HepG2 (cell line): ENCODE measurements around the gene EHD4. TPM values are rescaled to one million over a fixed set of nuclear protein-coding genes. Genes with fewer than 3 reads are reported as not detected.
A peak's percentile ranks its signal among the peaks of the same experiment; 100 is the strongest.

ENCODE experiments used
- ATAC-seq: fragments of 200-7000 bp; cut with Tn5 transposase; 3 replicates; pipeline ENCODE4 v1.9.1; 2020; ENCODE audit warnings: mild to moderate bottlenecking, moderate library complexity
- BruUV-seq: library from RNA; stranded (reverse); fragments of 400-500 nt; replicated peaks from 2 replicates; lab custom pipeline; 2021; lab: Mats Ljungman, UMichigan
- CTCF ChIA-PET: fragments of 300-600 bp; formaldehyde crosslinking; extraction: SDS; loops from one replicate; lab custom pipeline; 2021; ENCODE audit warnings: low total read pairs, inconsistent platforms, low intra/inter-chr PET ratio; lab: Yijun Ruan, JAX
- POLR2A ChIA-PET: fragments of 350-600 bp; sonication (Branson Sonifier 250); formaldehyde crosslinking; loops from one replicate; lab custom pipeline; 2020; ENCODE audit warnings: antibody characterized with exemption, inconsistent platforms; lab: Yijun Ruan, JAX
- DNase-seq: peaks from one replicate; pipeline ENCODE4 v3.0.0-alpha.2; 2015; ENCODE audit warnings: low spot score
- FAIRE-seq: peaks from 3 replicates; lab custom pipeline; 2011; peaks lifted over from hg19 to GRCh38; lab: Jason Lieb, UNC
- H2AFZ ChIP-seq: one replicate; pipeline ENCODE4 v1.6.1; 2011; ENCODE audit warnings: low read length, inconsistent platforms
- H3K27ac ChIP-seq: fragments of 300-600 bp; 3 replicates; pipeline ENCODE4 v1.8.0; 2011; ENCODE audit warnings: mixed run types, mild to moderate bottlenecking, mixed read lengths, low read length, inconsistent platforms; ENCODE audit not compliant: insufficient read depth; ENCODE audit errors: extremely low read length
- H3K27me3 ChIP-seq, 2 experiments: fragments of 200-600 bp in 1 of 2; 2 replicates in 1 of 2; 3 replicates in 1 of 2; pipeline versions ENCODE4 v1.6.0 to v1.8.0; 2011; ENCODE audit warnings: low read length in 2 of 2, mild to moderate bottlenecking in 2 of 2, moderate library complexity in 2 of 2, inconsistent platforms in 1 of 2; ENCODE audit not compliant: insufficient read depth in 2 of 2, control insufficient read depth in 1 of 2
- H3K36me3 ChIP-seq, 2 experiments: fragments of 200-600 bp in 1 of 2; replicated peaks in 1 of 2; 2 replicates in 1 of 2; 3 replicates in 1 of 2; pipeline versions ENCODE4 v1.5.1 to v1.8.0; 2011; ENCODE audit warnings: low read length in 2 of 2, inconsistent platforms in 1 of 2; ENCODE audit not compliant: insufficient read depth in 2 of 2, control insufficient read depth in 1 of 2
- H3K4me1 ChIP-seq: 2 replicates; pipeline ENCODE4 v1.5.1; 2012; ENCODE audit warnings: low read length, inconsistent platforms; ENCODE audit not compliant: insufficient read depth
- H3K4me2 ChIP-seq: 2 replicates; pipeline ENCODE4 v1.6.0; 2011; ENCODE audit warnings: low read depth, low read length, inconsistent platforms
- H3K4me3 ChIP-seq, 3 experiments: fragments of 200-600 bp in 1 of 3; sonication (generic), shearing (Covaris generic) in 1 of 3; replicated peaks in 1 of 3; 2 replicates each; pipeline ENCODE4 v1.5.1; 2011 to 2016; ENCODE audit warnings: low read length in 3 of 3, inconsistent platforms in 2 of 3, low read depth in 2 of 3, mild to moderate bottlenecking in 2 of 3, control low read depth in 1 of 3, mixed read lengths in 1 of 3; ENCODE audit not compliant: insufficient read depth in 1 of 3
- H3K79me2 ChIP-seq: one replicate; pipeline ENCODE4 v1.6.1; 2011; ENCODE audit warnings: low read length, inconsistent platforms; ENCODE audit not compliant: insufficient read depth
- H3K9ac ChIP-seq: 2 replicates; pipeline ENCODE4 v1.6.0; 2011; ENCODE audit warnings: mild to moderate bottlenecking, low read depth, low read length, inconsistent platforms; ENCODE audit not compliant: insufficient read depth
- H3K9me3 ChIP-seq: 2 replicates; pipeline ENCODE4 v1.5.1; 2012; ENCODE audit warnings: mild to moderate bottlenecking, low read length
- H4K20me1 ChIP-seq: 2 replicates; pipeline ENCODE4 v1.6.0; 2011; ENCODE audit warnings: inconsistent platforms, mild to moderate bottlenecking, low read length, moderate library complexity; ENCODE audit not compliant: insufficient read depth
- AGO1 ChIP-seq: fragments of 200-400 bp; formaldehyde crosslinking; IDR thresholded peaks from 2 replicates; pipeline ENCODE4 v1.6.1; 2017; ENCODE audit warnings: mild to moderate bottlenecking, low read depth, low read length, moderate library complexity; ENCODE audit not compliant: poor library complexity, severe bottlenecking
- KLF13 ChIP-seq: sonication (generic); formaldehyde crosslinking; IDR thresholded peaks from 2 replicates; pipeline ENCODE4 v1.4.0; 2020; ENCODE audit warnings: mild to moderate bottlenecking, missing genetic modification reagents
- NR2F6 ChIP-seq, 2 experiments: IDR thresholded peaks; 2 replicates each; pipeline ENCODE4 v1.6.1; 2016; ENCODE audit warnings: antibody characterized with exemption in 1 of 2, mild to moderate bottlenecking in 1 of 2
- PCBP1 ChIP-seq: fragments of 200-400 bp; formaldehyde crosslinking; IDR thresholded peaks from 2 replicates; pipeline ENCODE4 v1.6.1; 2017; ENCODE audit warnings: mild to moderate bottlenecking, low read depth, low read length, borderline replicate concordance
- PHF20 ChIP-seq: sonication (generic); formaldehyde crosslinking; IDR thresholded peaks from 2 replicates; pipeline ENCODE4 v1.5.0; 2020; ENCODE audit warnings: mild to moderate bottlenecking, missing genetic modification reagents
- RARA ChIP-seq: IDR thresholded peaks from 2 replicates; pipeline ENCODE4 v1.6.1; 2016; ENCODE audit warnings: missing genetic modification reagents, missing compliant biosample characterization
- RNF2 ChIP-seq: fragments of 450-650 bp; conservative IDR thresholded peaks from 2 replicates; pipeline ENCODE4 v1.6.1; 2016; ENCODE audit warnings: low read depth
- TBX3 ChIP-seq: fragments of 450-650 bp; IDR thresholded peaks from 2 replicates; pipeline ENCODE4 v1.6.1; 2017; ENCODE audit warnings: antibody characterized with exemption, mild to moderate bottlenecking, inconsistent platforms, borderline replicate concordance
- WIZ ChIP-seq: sonication (generic); formaldehyde crosslinking; IDR thresholded peaks from 2 replicates; pipeline ENCODE4 v1.5.1; 2020; ENCODE audit warnings: mild to moderate bottlenecking, missing genetic modification reagents
- ZBTB42 ChIP-seq: sonication (generic); formaldehyde crosslinking; IDR thresholded peaks from 2 replicates; pipeline ENCODE4 v1.5.0; 2020; ENCODE audit warnings: mild to moderate bottlenecking, missing genetic modification reagents
- ZNF367 ChIP-seq: sonication (generic); formaldehyde crosslinking; IDR thresholded peaks from 2 replicates; pipeline ENCODE4 v1.4.0; 2020; ENCODE audit warnings: missing genetic modification reagents, borderline replicate concordance
- ZNF441 ChIP-seq: sonication (generic); formaldehyde crosslinking; IDR thresholded peaks from 2 replicates; pipeline ENCODE4 v1.7.0; 2021; ENCODE audit warnings: missing genetic modification reagents, borderline replicate concordance
- ZNF556 ChIP-seq: sonication (generic); formaldehyde crosslinking; IDR thresholded peaks from 2 replicates; pipeline ENCODE4 v1.4.0; 2020; ENCODE audit warnings: mild to moderate bottlenecking, missing genetic modification reagents, borderline replicate concordance
- ZNF713 ChIP-seq: sonication (generic); formaldehyde crosslinking; IDR thresholded peaks from 2 replicates; pipeline ENCODE4 v1.4.0; 2020; ENCODE audit warnings: mild to moderate bottlenecking, missing genetic modification reagents
- WGBS: methylation state at CpG from one replicate; pipeline ENCODE4 v1.1.6; 2017; ENCODE audit warnings: low lambda C conversion rate; 5-methylcytosine and 5-hydroxymethylcytosine counted together
- in situ Hi-C: cut with HindIII; loops from 2 replicates; pipeline ENCODE4 v1.10.0; 2017; ENCODE audit warnings: low pct_unique_long_range_greater_than_20kb; ENCODE audit not compliant: extremely low pct_ligation_motif_present
- intact Hi-C: fragments of 100-400 bp; cut with micrococcal nuclease; formaldehyde crosslinking; loops from one replicate; pipeline ENCODE4 v1.10.0; 2022; ENCODE audit not compliant: unreplicated experiment
- polyA plus RNA-seq, 8 experiments: library from polyadenylated mRNA; depleted of rRNA in 3 of 8; stranded (reverse) in 7 of 8; unstranded in 1 of 8; fragments of >200 nt; fragmentation: Illumina TruSeq in 4 of 8; extraction: Trizol in 4 of 8; gene quantifications; 2 replicates each; pipeline versions ENCODE4 v1.2.1 to v1.2.3, GENCODE V29; 2011 to 2016; ENCODE audit warnings: low read depth in 4 of 8, missing spikeins in 1 of 8, mixed read lengths in 1 of 8; ENCODE audit not compliant: insufficient read depth in 1 of 8
- total RNA-seq, 5 experiments: library from RNA; depleted of rRNA; stranded (reverse); fragments of >200 nt; fragmentation: Illumina TruSeq; extraction: Trizol; gene quantifications; 2 replicates each; pipeline ENCODE4 v1.2.3, GENCODE V29; 2016; ENCODE audit warnings: low read depth in 1 of 5
- TF ChIP-seq, protein P1 (sequence below): sonication (generic); formaldehyde crosslinking; IDR thresholded peaks from 2 replicates; pipeline ENCODE4 v1.4.0; 2020; ENCODE audit warnings: missing genetic modification reagents; ENCODE audit errors: not compliant biosample characterization
- TF ChIP-seq, protein P2 (sequence below): IDR thresholded peaks from 2 replicates; pipeline ENCODE4 v1.6.1; 2016; ENCODE audit warnings: low read depth, borderline replicate concordance
- TF ChIP-seq, protein P3 (sequence below): sonication (generic); formaldehyde crosslinking; IDR thresholded peaks from 2 replicates; pipeline ENCODE4 v1.4.0; 2020; ENCODE audit warnings: missing genetic modification reagents

EHD4 gene
- total and polyA plus RNA-seq, 2 of the 13 experiments (the other 11 are each of a cell fraction or from before 2014, with no cell fraction given): 3.1 to 4.8 TPM

DNA sequence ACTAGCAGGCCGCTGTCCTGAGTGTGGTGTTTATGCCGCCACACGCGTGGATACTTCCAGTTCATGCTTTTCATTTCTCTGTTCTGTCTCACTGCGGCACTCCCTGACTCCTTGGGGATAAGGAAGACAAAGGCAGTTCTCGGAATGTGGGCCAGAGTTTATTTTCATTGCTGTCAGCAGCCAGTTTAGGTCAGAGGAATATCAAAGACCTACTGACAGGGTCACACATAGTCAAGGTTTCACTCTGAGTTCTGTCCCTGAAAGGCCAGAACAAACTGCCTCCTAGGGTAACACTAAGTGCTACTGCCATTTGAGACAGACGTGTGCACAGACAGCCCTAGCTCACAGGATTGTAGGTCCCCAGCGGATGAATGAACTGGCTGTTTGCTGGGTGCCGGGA lies 51.2 kb downstream of the EHD4 start:
- FAIRE-seq (no peak), DNase-seq (no peak), ATAC-seq (no peak)
- H3K79me2 ChIP-seq: no peaks in the 10 kb centered on the region
- in situ Hi-C loops: no loop called here
- H3K4me1 ChIP-seq: peaks cover 44% of the 10 kb centered on the region
- TF ChIP-seq KLF13 (no peak), PHF20 (CRISPR knock-in tag) (no peak), ZBTB42 (CRISPR knock-in tag) (no peak), ZNF441 (CRISPR knock-in tag) (no peak)
- TF ChIP-seq, protein P1, sequence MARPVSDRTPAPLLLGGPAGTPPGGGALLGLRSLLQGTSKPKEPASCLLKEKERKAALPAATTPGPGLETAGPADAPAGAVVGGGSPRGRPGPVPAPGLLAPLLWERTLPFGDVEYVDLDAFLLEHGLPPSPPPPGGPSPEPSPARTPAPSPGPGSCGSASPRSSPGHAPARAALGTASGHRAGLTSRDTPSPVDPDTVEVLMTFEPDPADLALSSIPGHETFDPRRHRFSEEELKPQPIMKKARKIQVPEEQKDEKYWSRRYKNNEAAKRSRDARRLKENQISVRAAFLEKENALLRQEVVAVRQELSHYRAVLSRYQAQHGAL: no peak
- TF ChIP-seq, protein P2, sequence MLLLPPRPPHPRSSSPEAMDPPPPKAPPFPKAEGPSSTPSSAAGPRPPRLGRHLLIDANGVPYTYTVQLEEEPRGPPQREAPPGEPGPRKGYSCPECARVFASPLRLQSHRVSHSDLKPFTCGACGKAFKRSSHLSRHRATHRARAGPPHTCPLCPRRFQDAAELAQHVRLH (CRISPR knock-in tag): no peak
- no peaks in the 10 kb centered on the region for H4K20me1 ChIP-seq
- no peaks in the 10 kb centered on the region for H3K27me3 ChIP-seq
- no peak overlapping the region for H3K4me2 ChIP-seq
- no peak overlapping the region for H2AFZ ChIP-seq
- CTCF ChIA-PET: no interaction called here
- 96% methylated on average over 5 of the region's 9 CpGs for WGBS
- H3K27ac ChIP-seq: no peak overlapping the region
- H3K4me3 ChIP-seq: no peak overlapping the region
- peaks cover 0 to 6% of the 10 kb centered on the region in 2 experiments; a peak in 1 of 5 replicates for H3K36me3 ChIP-seq
- intact Hi-C loops: no loop called here
- POLR2A ChIA-PET: interaction anchor here (0.9 kb wide), 1 partner anchor 16 kb away, joined by 3 read pairs; no protein-coding TSS in a partner anchor
- BruUV-seq: no TSS peak
- no peaks in the 10 kb centered on the region for H3K9me3 ChIP-seq
- H3K9ac ChIP-seq: no peak overlapping the region

DNA sequence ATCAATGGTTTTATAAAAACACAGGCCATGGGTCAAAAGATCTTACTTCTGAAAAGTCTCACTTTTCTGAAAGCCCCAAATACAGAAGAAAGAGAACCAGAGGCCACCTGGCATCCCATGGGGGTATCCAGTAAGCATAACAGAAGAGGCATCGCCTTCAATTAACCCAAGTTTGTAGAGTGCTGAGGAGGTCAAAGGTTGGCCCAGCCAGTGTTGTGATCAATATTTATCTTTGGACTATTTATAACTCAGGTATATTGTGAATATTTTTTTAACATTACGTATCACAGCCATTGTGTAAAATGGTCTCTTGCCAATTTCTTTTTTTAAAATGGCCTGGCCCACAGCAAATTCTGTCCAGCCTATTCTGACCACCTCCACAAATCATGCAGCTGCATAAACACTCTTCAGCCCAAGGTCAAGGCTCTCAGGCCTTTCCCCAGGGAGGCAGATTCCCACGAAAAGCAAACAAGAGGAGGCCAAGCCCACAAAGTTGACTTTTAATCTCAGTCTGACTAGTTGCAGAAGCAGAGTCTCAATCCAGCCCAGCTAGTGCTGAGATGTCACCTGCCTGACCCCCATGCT lies 52.3 kb downstream of the EHD4 start:
- no peak overlapping the region for H3K27ac ChIP-seq
- no peaks in the 10 kb centered on the region for H3K9me3 ChIP-seq
- no peak overlapping the region for H3K4me2 ChIP-seq
- DNase-seq (no peak), FAIRE-seq (peak; percentile 44), ATAC-seq (no peak)
- BruUV-seq: no TSS peak
- CTCF ChIA-PET: no interaction called here
- POLR2A ChIA-PET: interaction anchor here (0.9 kb wide), 1 partner anchor 15 kb away, joined by 3 read pairs; no protein-coding TSS in a partner anchor
- WGBS: 61% methylated on average over 3 of the region's 3 CpGs
- H3K27me3 ChIP-seq: no peaks in the 10 kb centered on the region
- H4K20me1 ChIP-seq: no peaks in the 10 kb centered on the region
- peaks cover 40% of the 10 kb centered on the region for H3K4me1 ChIP-seq
- no peaks in the 10 kb centered on the region for H3K79me2 ChIP-seq
- intact Hi-C loops: no loop called here
- peaks cover 0 to 6% of the 10 kb centered on the region in 2 experiments; a peak in 1 of 5 replicates for H3K36me3 ChIP-seq
- no peak overlapping the region for H3K4me3 ChIP-seq
- H2AFZ ChIP-seq: no peak overlapping the region
- no peak overlapping the region for H3K9ac ChIP-seq
- in situ Hi-C loops: no loop called here
- TF ChIP-seq ZNF556 (CRISPR knock-in tag): no peak
- no peak for TF ChIP-seq NR2F6 (IDR thresholded peaks at IDR 0.05)
- TF ChIP-seq NR2F6 (CRISPR knock-in tag; IDR thresholded peaks at IDR 0.05): 0 out of 2 replicates have a peak, but pooled peaks have one; percentile 16
- TF ChIP-seq, protein P3, sequence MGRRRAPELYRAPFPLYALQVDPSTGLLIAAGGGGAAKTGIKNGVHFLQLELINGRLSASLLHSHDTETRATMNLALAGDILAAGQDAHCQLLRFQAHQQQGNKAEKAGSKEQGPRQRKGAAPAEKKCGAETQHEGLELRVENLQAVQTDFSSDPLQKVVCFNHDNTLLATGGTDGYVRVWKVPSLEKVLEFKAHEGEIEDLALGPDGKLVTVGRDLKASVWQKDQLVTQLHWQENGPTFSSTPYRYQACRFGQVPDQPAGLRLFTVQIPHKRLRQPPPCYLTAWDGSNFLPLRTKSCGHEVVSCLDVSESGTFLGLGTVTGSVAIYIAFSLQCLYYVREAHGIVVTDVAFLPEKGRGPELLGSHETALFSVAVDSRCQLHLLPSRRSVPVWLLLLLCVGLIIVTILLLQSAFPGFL: no peak
- TF ChIP-seq PCBP1: no peak
- TF ChIP-seq AGO1: no peak
- no peak for TF ChIP-seq ZNF367 (CRISPR knock-in tag)
- TF ChIP-seq ZNF713: no peak
- no peak for TF ChIP-seq TBX3
- TF ChIP-seq RNF2: no peak
- no peak for TF ChIP-seq WIZ (CRISPR knock-in tag)
- TF ChIP-seq RARA: peak; percentile 36; the same call in 1 of the 2 replicates
